ENCODE data around the gene SEL1L2. TPM values are rescaled to one million over a fixed set of nuclear protein-coding genes. Genes with fewer than 3 reads are reported as not detected.

SEL1L2 gene
- total RNA-seq, 1 experiment from 2014 or later = not detected

DNA sequence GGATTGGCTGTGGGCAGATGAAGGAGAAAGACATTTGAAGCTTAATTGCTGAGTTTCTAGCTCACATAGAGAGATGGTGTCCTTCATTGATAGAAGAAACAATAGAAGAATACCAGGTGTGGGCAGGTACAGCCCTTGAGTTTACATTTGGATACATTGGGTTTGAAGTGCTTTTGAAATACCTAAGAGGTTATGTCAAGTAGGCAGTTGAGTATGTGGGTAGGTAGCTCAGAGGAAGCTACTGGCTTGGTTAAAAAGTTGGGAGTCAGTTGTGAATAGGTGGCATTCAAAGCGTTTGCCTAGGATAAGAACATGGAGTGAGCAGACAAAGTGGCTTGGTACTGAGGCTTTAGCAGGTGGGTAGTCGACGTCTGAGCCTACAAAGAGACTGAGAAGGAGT, 180.6 kb downstream of the SEL1L2 start:
- Mint-ChIP-seq H3K9me3 (ENCODE audit: unreplicated experiment) (no peaks in the 10 kb centered on the region), H3K4me1 (ENCODE audit: low read depth, unreplicated experiment) (no peaks in the 10 kb centered on the region), H3K27ac (ENCODE audit: unreplicated experiment) (no peak overlapping the region), H3K36me3 (ENCODE audit: insufficient read depth, unreplicated experiment) (no peaks in the 10 kb centered on the region), H3K27me3 (ENCODE audit: insufficient read depth, unreplicated experiment) (no peaks in the 10 kb centered on the region), H3K4me3 (ENCODE audit: unreplicated experiment) (no peak overlapping the region)
- TF ChIP-seq, protein P1, sequence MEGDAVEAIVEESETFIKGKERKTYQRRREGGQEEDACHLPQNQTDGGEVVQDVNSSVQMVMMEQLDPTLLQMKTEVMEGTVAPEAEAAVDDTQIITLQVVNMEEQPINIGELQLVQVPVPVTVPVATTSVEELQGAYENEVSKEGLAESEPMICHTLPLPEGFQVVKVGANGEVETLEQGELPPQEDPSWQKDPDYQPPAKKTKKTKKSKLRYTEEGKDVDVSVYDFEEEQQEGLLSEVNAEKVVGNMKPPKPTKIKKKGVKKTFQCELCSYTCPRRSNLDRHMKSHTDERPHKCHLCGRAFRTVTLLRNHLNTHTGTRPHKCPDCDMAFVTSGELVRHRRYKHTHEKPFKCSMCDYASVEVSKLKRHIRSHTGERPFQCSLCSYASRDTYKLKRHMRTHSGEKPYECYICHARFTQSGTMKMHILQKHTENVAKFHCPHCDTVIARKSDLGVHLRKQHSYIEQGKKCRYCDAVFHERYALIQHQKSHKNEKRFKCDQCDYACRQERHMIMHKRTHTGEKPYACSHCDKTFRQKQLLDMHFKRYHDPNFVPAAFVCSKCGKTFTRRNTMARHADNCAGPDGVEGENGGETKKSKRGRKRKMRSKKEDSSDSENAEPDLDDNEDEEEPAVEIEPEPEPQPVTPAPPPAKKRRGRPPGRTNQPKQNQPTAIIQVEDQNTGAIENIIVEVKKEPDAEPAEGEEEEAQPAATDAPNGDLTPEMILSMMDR (IDR thresholded peaks at IDR 0.05; ENCODE audit: insufficient read depth in 1 of 2, low read depth in 1 of 2, low read length in 1 of 2, severe bottlenecking in 1 of 2, unreplicated experiment in 1 of 2) = no peak
- H3K27me3 ChIP-seq (replicated peaks; ENCODE audit: control insufficient read depth, insufficient read depth, low read length) = no peaks in the 10 kb centered on the region
- ChIA-PET POLR2A (no interaction called here), CTCF (no interaction called here)
- H3K36me3 ChIP-seq (ENCODE audit: control insufficient read depth, insufficient read depth, low read length) = peaks cover 3% of the 10 kb centered on the region
- no peak overlapping the region for H3K4me3 ChIP-seq (ENCODE audit: low read depth, low read length)
- no peak for DNase-seq
- intact Hi-C loops (cut with micrococcal nuclease; ENCODE audit: unreplicated experiment) = no loop called here
- no peaks in the 10 kb centered on the region for H3K4me1 ChIP-seq
- BruUV-seq (replicated peaks) = no TSS peak
- H3K9me3 ChIP-seq = no peaks in the 10 kb centered on the region

DNA sequence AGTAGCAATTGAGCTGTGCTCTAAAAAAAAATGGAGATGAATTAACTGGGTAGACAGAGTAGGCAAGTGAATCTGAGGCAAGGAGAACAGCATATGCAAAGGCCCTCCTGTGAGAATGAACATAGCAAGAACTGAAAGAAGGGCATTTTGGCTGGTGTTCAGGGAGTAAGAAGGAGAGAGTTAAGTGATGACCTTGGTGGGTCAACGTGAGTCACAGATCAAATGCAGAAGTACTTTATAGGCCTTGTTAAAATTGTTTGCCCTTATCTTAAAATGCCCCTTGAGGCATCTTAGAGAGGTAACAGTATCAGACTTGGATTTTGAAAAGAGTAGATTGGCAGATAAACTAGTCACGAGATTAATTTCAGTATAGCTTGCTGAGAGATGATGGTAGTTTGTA, 181.0 kb downstream of the SEL1L2 start:
- POLR2A ChIA-PET = no interaction called here

GRCh38 chr20:13800728-13801134, 189.7 kb downstream of the SEL1L2 start:
- Histone ChIP-seq H3K27me3 (replicated peaks; ENCODE audit: control insufficient read depth, insufficient read depth, low read length) (no peaks in the 10 kb centered on the region), H3K4me1 (peaks cover 10% of the 10 kb centered on the region; the same call in 1 of the 2 replicates), H3K36me3 (ENCODE audit: control insufficient read depth, insufficient read depth, low read length) (no peaks in the 10 kb centered on the region), H3K4me3 (ENCODE audit: low read depth, low read length) (no peak overlapping the region), H3K9me3 (no peaks in the 10 kb centered on the region)
- H3K27me3 Mint-ChIP-seq (ENCODE audit: insufficient read depth, unreplicated experiment) = no peaks in the 10 kb centered on the region
- POLR2A ChIA-PET = no interaction called here
- CTCF ChIA-PET = interaction anchor here (1.3 kb wide), 1 partner anchor 13 kb away, joined by 4 read pairs; no protein-coding TSS in a partner anchor
- no TSS peak for BruUV-seq (replicated peaks)
- intact Hi-C loops (cut with micrococcal nuclease; ENCODE audit: unreplicated experiment) = no loop called here
- H3K4me3 Mint-ChIP-seq (ENCODE audit: unreplicated experiment) = no peak overlapping the region
- DNase-seq = no peak
- peaks cover 57% of the 10 kb centered on the region for H3K36me3 Mint-ChIP-seq (ENCODE audit: insufficient read depth, unreplicated experiment)
- H3K9me3 Mint-ChIP-seq (ENCODE audit: unreplicated experiment) = no peaks in the 10 kb centered on the region
- H3K4me1 Mint-ChIP-seq (ENCODE audit: low read depth, unreplicated experiment) = peaks cover 18% of the 10 kb centered on the region
- no peak overlapping the region for H3K27ac Mint-ChIP-seq (ENCODE audit: unreplicated experiment)
- TF ChIP-seq, protein P1 (IDR thresholded peaks at IDR 0.05; ENCODE audit: insufficient read depth in 1 of 2, low read depth in 1 of 2, low read length in 1 of 2, severe bottlenecking in 1 of 2, unreplicated experiment in 1 of 2) = no peak

More for the DNA sequence above, 181.0 kb downstream of the SEL1L2 start:
- intact Hi-C loops (cut with micrococcal nuclease; ENCODE audit: unreplicated experiment) = no loop called here
- Mint-ChIP-seq H3K36me3 (ENCODE audit: insufficient read depth, unreplicated experiment) (peaks cover 4% of the 10 kb centered on the region), H3K27ac (ENCODE audit: unreplicated experiment) (no peak overlapping the region), H3K9me3 (ENCODE audit: unreplicated experiment) (no peaks in the 10 kb centered on the region), H3K4me1 (ENCODE audit: low read depth, unreplicated experiment) (no peaks in the 10 kb centered on the region), H3K27me3 (ENCODE audit: insufficient read depth, unreplicated experiment) (no peaks in the 10 kb centered on the region), H3K4me3 (ENCODE audit: unreplicated experiment) (no peak overlapping the region)
- no peaks in the 10 kb centered on the region for H3K4me1 ChIP-seq
- TF ChIP-seq, protein P1 (IDR thresholded peaks at IDR 0.05; ENCODE audit: insufficient read depth in 1 of 2, low read depth in 1 of 2, low read length in 1 of 2, severe bottlenecking in 1 of 2, unreplicated experiment in 1 of 2) = no peak
- H3K9me3 ChIP-seq = no peaks in the 10 kb centered on the region
- DNase-seq = no peak
- H3K4me3 ChIP-seq (ENCODE audit: low read depth, low read length) = no peak overlapping the region
- no peaks in the 10 kb centered on the region for H3K27me3 ChIP-seq (replicated peaks; ENCODE audit: control insufficient read depth, insufficient read depth, low read length)
- CTCF ChIA-PET = no interaction called here
- no TSS peak for BruUV-seq (replicated peaks)
- peaks cover 3% of the 10 kb centered on the region for H3K36me3 ChIP-seq (ENCODE audit: control insufficient read depth, insufficient read depth, low read length)

Measured in Caco-2 (cell line).